Measurements from ENCODE around the gene PDILT.

DNA sequence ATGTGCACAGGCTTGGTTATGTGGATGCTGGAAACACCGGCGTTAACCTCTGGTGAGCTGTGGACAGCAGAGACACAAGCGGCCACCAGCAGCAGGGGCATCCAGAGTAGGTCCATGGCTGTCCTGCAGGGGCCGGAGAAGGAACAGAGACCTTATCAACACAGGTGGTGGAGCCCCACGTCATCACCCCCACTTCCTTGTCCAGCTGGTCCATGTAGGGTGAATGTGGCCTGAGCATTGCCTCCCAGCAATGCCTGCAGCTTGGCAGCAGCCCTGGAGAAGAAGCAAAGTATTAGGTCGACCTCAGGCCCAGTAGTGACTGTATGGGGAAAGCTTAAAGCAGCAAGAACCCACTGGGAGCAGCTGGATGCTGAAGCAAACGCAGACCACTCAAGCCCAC lies 5.4 kb downstream of the PDILT start:
- TF ChIP-seq EZH2 (IDR thresholded peaks at IDR 0.05; ENCODE audit: low read depth): no peak
- TF ChIP-seq, protein P1, sequence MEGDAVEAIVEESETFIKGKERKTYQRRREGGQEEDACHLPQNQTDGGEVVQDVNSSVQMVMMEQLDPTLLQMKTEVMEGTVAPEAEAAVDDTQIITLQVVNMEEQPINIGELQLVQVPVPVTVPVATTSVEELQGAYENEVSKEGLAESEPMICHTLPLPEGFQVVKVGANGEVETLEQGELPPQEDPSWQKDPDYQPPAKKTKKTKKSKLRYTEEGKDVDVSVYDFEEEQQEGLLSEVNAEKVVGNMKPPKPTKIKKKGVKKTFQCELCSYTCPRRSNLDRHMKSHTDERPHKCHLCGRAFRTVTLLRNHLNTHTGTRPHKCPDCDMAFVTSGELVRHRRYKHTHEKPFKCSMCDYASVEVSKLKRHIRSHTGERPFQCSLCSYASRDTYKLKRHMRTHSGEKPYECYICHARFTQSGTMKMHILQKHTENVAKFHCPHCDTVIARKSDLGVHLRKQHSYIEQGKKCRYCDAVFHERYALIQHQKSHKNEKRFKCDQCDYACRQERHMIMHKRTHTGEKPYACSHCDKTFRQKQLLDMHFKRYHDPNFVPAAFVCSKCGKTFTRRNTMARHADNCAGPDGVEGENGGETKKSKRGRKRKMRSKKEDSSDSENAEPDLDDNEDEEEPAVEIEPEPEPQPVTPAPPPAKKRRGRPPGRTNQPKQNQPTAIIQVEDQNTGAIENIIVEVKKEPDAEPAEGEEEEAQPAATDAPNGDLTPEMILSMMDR (conservative IDR thresholded peaks at IDR 0.05): no peak
